SK-N-SH (cell line): ENCODE results near the gene OVAAL. TPM values are rescaled to one million over a fixed set of nuclear protein-coding genes. Genes with fewer than 3 reads are reported as not detected.

Source experiments
- CTCF ChIA-PET: fragments of 300-600, 350-600 bp; formaldehyde crosslinking; extraction: SDS; loops from one replicate; lab custom pipeline; 2021; lab: Yijun Ruan, JAX
- POLR2A ChIA-PET: fragments of 350-600 bp; sonication (Branson Sonifier 250); formaldehyde crosslinking; extraction: SDS; loops from one replicate; lab custom pipeline; 2020; ENCODE audit warnings: antibody characterized with exemption, inconsistent platforms; lab: Yijun Ruan, JAX
- DNase-seq: peaks from one replicate; pipeline ENCODE4 v3.0.0; 2012
- H2AFZ ChIP-seq: fragments of 200-600 bp; sonication (generic); 2 replicates; pipeline ENCODE4 v1.8.1; 2016; ENCODE audit warnings: antibody characterized with exemption, mild to moderate bottlenecking, low read depth
- H3F3A ChIP-seq: fragments of 200-600 bp; sonication (generic); replicated peaks from 2 replicates; pipeline ENCODE3; 2016; ENCODE audit warnings: antibody characterized with exemption, mild to moderate bottlenecking; ENCODE audit not compliant: insufficient read depth
- H3K27ac ChIP-seq, 2 experiments: fragments of 200-500 bp in 1 of 2; fragments of 200-600 bp in 1 of 2; sonication (Bioruptor generic) in 1 of 2; sonication (generic), shearing (Covaris generic) in 1 of 2; 2 replicates each; pipeline versions ENCODE4 v1.5.1 to v1.6.1; 2014 to 2016; ENCODE audit warnings: low read depth in 2 of 2, inconsistent platforms in 1 of 2, low read length in 1 of 2, mild to moderate bottlenecking in 1 of 2, mixed read lengths in 1 of 2
- H3K27me3 ChIP-seq: fragments of 200-600 bp; sonication (generic), shearing (Covaris generic); 2 replicates; pipeline ENCODE4 v1.6.1; 2016; ENCODE audit warnings: mixed run types; ENCODE audit not compliant: insufficient read depth
- H3K36me3 ChIP-seq, 2 experiments: fragments of 200-500 bp in 1 of 2; fragments of 200-600 bp in 1 of 2; sonication (Bioruptor generic) in 1 of 2; sonication (generic) in 1 of 2; replicated peaks in 1 of 2; 2 replicates each; pipeline versions ENCODE3 to v1.5.1; 2014 to 2016; ENCODE audit warnings: low read length in 1 of 2, mild to moderate bottlenecking in 1 of 2; ENCODE audit not compliant: insufficient read depth in 2 of 2, control insufficient read depth in 1 of 2
- H3K4me1 ChIP-seq, 2 experiments: fragments of 200-500 bp in 1 of 2; fragments of 200-600 bp in 1 of 2; sonication (Bioruptor generic) in 1 of 2; sonication (generic), shearing (Covaris generic) in 1 of 2; 2 replicates each; pipeline versions ENCODE4 v1.5.1 to v1.6.1; 2014 to 2016; ENCODE audit warnings: low read depth in 1 of 2, low read length in 1 of 2, mixed run types in 1 of 2; ENCODE audit not compliant: insufficient read depth in 2 of 2, control insufficient read depth in 1 of 2
- H3K4me2 ChIP-seq: fragments of 200-600 bp; sonication (generic), shearing (Covaris generic); 2 replicates; pipeline ENCODE4 v1.6.1; 2017; ENCODE audit warnings: mixed run types
- H3K4me3 ChIP-seq, 2 experiments: fragments of 200-500 bp in 1 of 2; fragments of 200-600 bp in 1 of 2; sonication (Bioruptor generic) in 1 of 2; sonication (generic), shearing (Covaris generic) in 1 of 2; 2 replicates each; pipeline versions ENCODE4 v1.5.1 to v1.8.1; 2014 to 2016; ENCODE audit warnings: low read depth in 2 of 2, inconsistent platforms in 1 of 2, low read length in 1 of 2, mild to moderate bottlenecking in 1 of 2, mixed read lengths in 1 of 2, moderate library complexity in 1 of 2
- H3K79me2 ChIP-seq: fragments of 200-600 bp; sonication (generic); 2 replicates; pipeline ENCODE4 v1.8.1; 2017; ENCODE audit warnings: mild to moderate bottlenecking; ENCODE audit not compliant: insufficient read depth
- H3K9ac ChIP-seq: fragments of 200-600 bp; sonication (generic); 2 replicates; pipeline ENCODE4 v1.6.1; 2017; ENCODE audit warnings: mixed run types
- H3K9me2 ChIP-seq: fragments of 200-600 bp; sonication (generic); 2 replicates; pipeline ENCODE4 v1.6.1; 2017; ENCODE audit warnings: mixed run types
- H3K9me3 ChIP-seq: fragments of 200-600 bp; sonication (generic); 2 replicates; pipeline ENCODE4 v1.6.1; 2017; ENCODE audit warnings: mixed run types, mild to moderate bottlenecking, moderate library complexity
- H4K20me1 ChIP-seq: fragments of 200-600 bp; sonication (generic); 2 replicates; pipeline ENCODE4 v1.6.1; 2017; ENCODE audit warnings: mild to moderate bottlenecking, mixed run types; ENCODE audit not compliant: insufficient read depth
- CTCF ChIP-seq: fragments of 200-600 bp; sonication (generic); IDR thresholded peaks from 2 replicates; pipeline ENCODE4 v1.6.1; 2017; ENCODE audit warnings: antibody characterized with exemption, mild to moderate bottlenecking, moderate library complexity
- EP300 ChIP-seq, 2 experiments: IDR thresholded peaks; 2 replicates each; pipeline versions ENCODE4 v1.4.0 to v1.6.1; 2012; ENCODE audit warnings: borderline replicate concordance in 1 of 2, low read depth in 1 of 2, low read length in 1 of 2
- FOSL2 ChIP-seq: IDR thresholded peaks from 2 replicates; pipeline ENCODE4 v1.4.0; 2012; ENCODE audit warnings: low read depth, mild to moderate bottlenecking, moderate library complexity, borderline replicate concordance
- FOXJ3 ChIP-seq: sonication (generic); formaldehyde crosslinking; IDR thresholded peaks from 2 replicates; pipeline ENCODE4 v1.5.1; 2020; ENCODE audit warnings: mild to moderate bottlenecking, missing genetic modification reagents
- IRF3 ChIP-seq: fragments of 150-350 bp; IDR thresholded peaks from 2 replicates; pipeline ENCODE4 v1.6.1; 2016; ENCODE audit warnings: mild to moderate bottlenecking, low read depth, low read length
- JUND ChIP-seq: IDR thresholded peaks from 2 replicates; pipeline ENCODE4 v1.4.0; 2012
- MAX ChIP-seq: IDR thresholded peaks from 2 replicates; pipeline ENCODE4 v1.4.0; 2012; ENCODE audit warnings: low read depth
- MEF2A ChIP-seq: IDR thresholded peaks from 2 replicates; pipeline ENCODE4 v1.4.0; 2012; ENCODE audit warnings: low read depth, borderline replicate concordance
- POLR2AphosphoS5 ChIP-seq: IDR thresholded peaks from 2 replicates; pipeline ENCODE4 v1.6.1; 2012; ENCODE audit warnings: low read depth, low read length
- SIN3A ChIP-seq: IDR thresholded peaks from 2 replicates; pipeline ENCODE4 v1.6.1; 2012; ENCODE audit warnings: low read depth, mild to moderate bottlenecking, low read length, moderate library complexity, borderline replicate concordance
- SMC3 ChIP-seq: IDR thresholded peaks from 2 replicates; pipeline ENCODE4 v1.6.1; 2012; ENCODE audit warnings: low read depth, low read length, improper control_type of control experiment
- TCF12 ChIP-seq: IDR thresholded peaks from 2 replicates; pipeline ENCODE4 v1.4.0; 2012
- USF1 ChIP-seq: IDR thresholded peaks from 2 replicates; pipeline ENCODE4 v1.4.0; 2012; ENCODE audit warnings: low read depth, borderline replicate concordance
- YY1 ChIP-seq: IDR thresholded peaks from 2 replicates; pipeline ENCODE4 v1.4.0; 2012; ENCODE audit warnings: low read depth, mild to moderate bottlenecking
- ZBTB33 ChIP-seq: IDR thresholded peaks from 2 replicates; pipeline ENCODE4 v1.4.0; 2012; ENCODE audit warnings: low read depth, borderline replicate concordance
- WGBS: methylation state at CpG from one replicate; pipeline ENCODE4 v1.1.6; 2017; ENCODE audit warnings: low lambda C conversion rate; 5-methylcytosine and 5-hydroxymethylcytosine counted together
- polyA plus RNA-seq, 3 experiments: library from polyadenylated mRNA; depleted of rRNA; stranded (reverse); fragments of >200 nt; gene quantifications; 2 replicates each; pipeline ENCODE4 v1.2.3, GENCODE V29; 2012

The OVAAL gene
- polyA plus RNA-seq, 1 of the 3 experiments (the other 2 are of a cell fraction) = not detected

DNA sequence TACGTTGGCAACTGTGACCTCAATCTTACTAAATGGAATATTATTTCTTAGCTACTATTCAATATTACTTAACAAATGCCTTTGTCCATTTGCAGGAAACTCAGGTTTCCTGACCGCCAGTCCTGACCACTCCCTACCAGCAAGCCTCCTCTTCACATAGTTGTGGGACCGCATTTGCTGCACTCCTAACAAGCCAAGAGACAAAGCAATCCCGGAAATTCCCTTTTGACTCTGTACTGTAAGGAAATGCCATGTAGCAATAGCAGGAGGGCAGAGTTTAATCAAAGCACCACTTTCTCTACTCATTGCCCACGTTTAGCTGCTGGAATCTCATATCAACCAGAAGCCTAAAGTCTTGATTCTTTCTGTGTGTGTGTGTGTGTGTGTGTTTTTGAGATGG lies 28.3 kb upstream of the OVAAL start:
- Histone ChIP-seq H3K27ac (no peak overlapping the region), H3K4me3 (no peak overlapping the region), H3K27me3 (no peaks in the 10 kb centered on the region), H3F3A (no peaks in the 10 kb centered on the region), H3K9me2 (no peaks in the 10 kb centered on the region), H3K36me3 (no peaks in the 10 kb centered on the region), H3K79me2 (no peaks in the 10 kb centered on the region), H3K9me3 (no peaks in the 10 kb centered on the region), H2AFZ (peak overlapping the region; percentile 17; the same call in 1 of the 2 replicates), H3K4me2 (no peak overlapping the region), H3K9ac (no peak overlapping the region), H3K4me1 (peaks cover 0 to 15% of the 10 kb centered on the region in 2 experiments; a peak in 2 of 4 replicates), H4K20me1 (no peaks in the 10 kb centered on the region)
- ChIA-PET POLR2A (no interaction called here), CTCF (interaction anchor here (4.5 to 13.0 kb wide), 2 partner anchors 14 to 329 kb away, joined by 38 to 213 read pairs; no protein-coding TSS in a partner anchor)
- no peak for DNase-seq
- 47% methylated on average over 5 of the region's 5 CpGs for WGBS
- no peak for TF ChIP-seq SMC3
- no peak for TF ChIP-seq IRF3
- TF ChIP-seq MAX = no peak
- no peak for TF ChIP-seq FOXJ3
- no peak for TF ChIP-seq JUND

GRCh38 chr1:180532854-180533253 lies 25.9 kb upstream of the OVAAL start:
- Histone ChIP-seq H3K79me2 (no peaks in the 10 kb centered on the region), H3F3A (no peaks in the 10 kb centered on the region), H3K36me3 (no peaks in the 10 kb centered on the region), H4K20me1 (no peaks in the 10 kb centered on the region), H2AFZ (peak overlapping the region; percentile 45; the same call in 1 of the 2 replicates), H3K27ac (no peak overlapping the region), H3K9me2 (no peaks in the 10 kb centered on the region), H3K4me3 (no peak overlapping the region), H3K9ac (no peak overlapping the region), H3K9me3 (no peaks in the 10 kb centered on the region), H3K27me3 (no peaks in the 10 kb centered on the region), H3K4me1 (peaks cover 0 to 11% of the 10 kb centered on the region in 2 experiments; a peak in 2 of 4 replicates), H3K4me2 (no peak overlapping the region)
- no peak for TF ChIP-seq SIN3A
- TF ChIP-seq USF1 = no peak
- TF ChIP-seq FOSL2 = no peak
- no peak for TF ChIP-seq EP300 (IDR thresholded peaks at IDR 0.05; ENCODE audit: borderline replicate concordance in 1 of 2, low read depth in 1 of 2, low read length in 1 of 2)
- no peak for TF ChIP-seq POLR2AphosphoS5
- no peak for TF ChIP-seq MEF2A
- no peak for TF ChIP-seq YY1
- no peak for TF ChIP-seq FOXJ3
- no peak for TF ChIP-seq TCF12
- TF ChIP-seq CTCF = no peak
- TF ChIP-seq ZBTB33 = no peak
- DNase-seq = no peak
- CTCF ChIA-PET = interaction anchor here (0.6 to 13.0 kb wide), 19 partner anchors 10 to 633 kb away, joined by 3 to 213 read pairs (median 3); no protein-coding TSS in a partner anchor
- POLR2A ChIA-PET = no interaction called here
- 92% methylated on average over 3 of the region's 5 CpGs for WGBS
